ENCODE data around the gene MLF1.

MLF1 gene

GRCh38 chr3:158590223-158590622 is 19.2 kb downstream of the MLF1 start:
- no peak for DNase-seq

- no peak for DNase-seq
Observed at GRCh38 chr3:158600787-158601186, 29.8 kb downstream of the MLF1 start.

- no peak for DNase-seq
Observed at GRCh38 chr3:158602227-158602626, 31.2 kb downstream of the MLF1 start.

GRCh38 chr3:158617982-158618875 is 47.2 kb downstream of the MLF1 start:
- no peak for DNase-seq

GRCh38 chr3:158625881-158626280 is 54.9 kb downstream of the MLF1 start:
- no peak for DNase-seq

GRCh38 chr3:158631981-158632380 is 61.0 kb downstream of the MLF1 start:
- no peak for DNase-seq

- DNase-seq, result no peak
Observed at GRCh38 chr3:158640646-158641045, 69.7 kb downstream of the MLF1 start.

- DNase-seq, result no peak
Observed at GRCh38 chr3:158642005-158642404, 71.0 kb downstream of the MLF1 start.

- DNase-seq, result no peak
Observed at GRCh38 chr3:158642474-158643210, 71.6 kb downstream of the MLF1 start.

GRCh38 chr3:158644345-158644908 is 73.4 kb downstream of the MLF1 start, which contains the start of gene GFM1:
GFM1 (plus strand) TSS chr3:158644527; CDS start chr3:158644635, 108 bp downstream.
- peak; percentile 96 for DNase-seq

- no peak for DNase-seq
Observed at GRCh38 chr3:158649791-158650190, 78.8 kb downstream of the MLF1 start.

GRCh38 chr3:158651192-158651591 is 80.2 kb downstream of the MLF1 start:
- no peak for DNase-seq

- DNase-seq, result no peak
Observed at GRCh38 chr3:158652463-158652862, 81.5 kb downstream of the MLF1 start.
